Activated CD8-positive, alpha-beta memory T cell treated with anti-CD3 and anti-CD28 coated beads, Interleukin-2, amount 50 U/mL, for 48 hours (primary cell): ENCODE measurements around the gene RRP1.
"Not testable (repeated sequence)": the region's sequence is repeated elsewhere in the genome, so short reads cannot be mapped to it uniquely, and the experiment has no call there.

Source experiments
- DNase-seq: peaks from one replicate; pipeline ENCODE4 v3.0.0-alpha.2; 2020

The RRP1 gene

DNA sequence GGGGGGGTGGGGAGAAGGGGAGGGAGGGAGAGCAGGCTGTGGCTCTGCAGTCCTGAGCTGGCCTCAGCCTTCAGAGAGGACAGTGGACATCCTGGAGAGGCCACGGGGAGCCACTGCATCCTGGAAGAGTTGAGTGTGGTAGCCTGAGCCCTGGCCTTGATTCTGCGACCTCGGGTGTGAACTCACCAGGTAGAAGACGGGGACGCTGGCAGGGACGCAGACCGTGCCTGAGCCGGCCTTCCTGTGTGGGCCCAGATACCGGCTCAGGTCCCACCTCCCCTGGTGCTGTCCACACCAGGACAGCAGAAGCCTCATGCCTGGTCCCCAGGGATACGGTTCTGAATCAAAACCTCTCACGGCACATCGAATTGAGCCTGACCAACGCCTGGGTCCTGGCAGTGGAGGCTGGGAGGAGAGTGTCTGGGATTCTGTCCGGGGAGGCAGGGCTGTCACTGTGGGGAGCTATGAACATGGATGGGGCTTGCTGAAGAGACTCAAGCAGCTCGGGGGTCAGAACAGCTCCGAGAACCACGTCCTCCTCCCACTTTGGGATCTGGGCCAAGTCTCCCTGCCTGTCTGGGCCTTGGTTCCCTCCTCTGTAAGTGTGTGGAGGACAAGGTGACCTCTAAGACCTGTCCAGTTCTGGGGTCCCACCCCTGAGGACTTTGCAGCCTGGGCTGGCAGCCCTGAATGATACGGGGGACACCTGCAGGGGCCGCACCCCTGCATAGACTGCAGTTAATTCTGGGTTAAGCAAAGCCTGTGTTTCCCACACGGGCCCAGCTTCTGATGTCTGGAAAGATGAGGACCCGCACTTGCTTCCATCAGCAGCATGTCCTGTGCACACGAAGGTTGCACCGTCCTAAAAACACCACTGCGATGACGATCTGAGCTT, 30.4 kb downstream of the RRP1 start:
- no peak for DNase-seq

DNA sequence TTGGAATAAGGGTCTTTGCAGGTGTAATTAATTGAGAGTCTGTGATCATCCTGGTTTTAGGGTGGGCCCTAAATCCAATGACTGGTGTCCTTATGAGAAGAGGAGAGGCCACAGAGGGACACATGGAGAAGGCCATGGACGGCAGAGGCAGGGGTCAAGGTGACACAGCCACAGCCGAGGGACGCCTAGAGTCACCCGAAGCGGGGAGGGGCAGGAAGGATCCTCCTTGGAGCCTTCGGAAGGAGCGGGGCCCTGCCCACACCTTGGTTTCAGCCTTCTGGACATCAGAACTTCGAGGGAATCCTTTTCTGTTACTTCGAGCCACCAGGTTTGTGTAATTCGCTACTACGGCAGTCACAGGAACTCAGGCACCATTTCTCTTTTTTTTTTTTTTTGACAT, 31.1 kb downstream of the RRP1 start:
- DNase-seq = no peak

DNA sequence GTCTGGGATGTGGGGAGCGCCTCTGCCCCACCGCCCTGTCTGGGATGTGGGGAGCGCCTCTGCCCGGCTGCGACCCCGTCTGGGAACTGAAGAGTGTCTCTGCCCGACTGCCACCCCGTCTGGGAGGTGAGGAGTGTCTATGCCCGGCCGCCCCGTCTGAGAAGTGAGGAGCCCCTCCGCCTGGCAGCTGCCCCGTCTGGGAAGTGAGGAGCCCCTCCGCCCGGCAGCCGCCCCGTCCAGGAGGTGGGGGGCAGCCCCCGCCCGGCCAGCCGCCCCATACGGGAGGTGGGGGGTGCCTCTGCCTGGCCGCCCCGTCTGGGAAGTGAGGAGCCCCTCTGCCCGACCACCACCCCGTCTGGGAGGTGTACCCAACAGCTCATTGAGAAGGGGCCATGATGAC, 32.8 kb downstream of the RRP1 start:
- DNase-seq = not testable (repeated sequence)

- not testable (repeated sequence) for DNase-seq
Measured at GRCh38 chr21:43822741-43823140, 33.4 kb downstream of the RRP1 start.

GRCh38 chr21:43824333-43825241, 35.2 kb downstream of the RRP1 start:
- DNase-seq = no peak

DNA sequence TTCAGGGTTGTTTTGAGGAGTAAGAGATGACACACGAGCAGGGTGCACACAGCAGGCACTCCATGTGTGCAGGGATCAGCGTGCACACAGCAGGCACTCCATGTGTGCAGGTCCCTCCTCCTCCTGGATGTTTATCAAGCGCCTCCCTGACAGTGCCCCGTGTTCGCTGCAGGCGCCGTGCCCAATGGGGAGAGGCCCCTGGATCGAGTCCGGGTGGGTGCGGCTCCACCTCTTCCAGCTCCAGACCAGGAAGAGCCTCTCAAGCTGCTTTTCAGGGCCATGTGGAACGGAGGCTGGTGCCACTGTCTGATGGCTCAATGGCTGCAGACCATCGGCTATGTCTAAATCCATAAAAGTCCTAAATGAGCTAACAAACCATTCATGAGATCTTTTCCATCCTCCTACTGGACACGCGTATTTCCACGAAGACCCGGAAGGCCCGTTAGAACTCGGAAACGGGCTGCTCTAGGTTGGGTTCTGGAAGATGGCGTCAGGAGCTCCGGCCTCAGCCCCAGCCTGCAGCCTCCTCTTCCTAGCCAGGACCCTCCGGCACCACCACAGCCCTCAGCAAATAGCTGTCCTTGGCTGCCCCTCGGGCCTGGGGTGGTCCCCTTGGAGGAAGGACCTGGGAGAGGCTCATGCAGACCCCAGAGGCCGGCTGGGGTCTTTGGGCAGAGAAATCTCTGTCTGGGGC, 36.0 kb downstream of the RRP1 start:
- DNase-seq = no peak

DNA sequence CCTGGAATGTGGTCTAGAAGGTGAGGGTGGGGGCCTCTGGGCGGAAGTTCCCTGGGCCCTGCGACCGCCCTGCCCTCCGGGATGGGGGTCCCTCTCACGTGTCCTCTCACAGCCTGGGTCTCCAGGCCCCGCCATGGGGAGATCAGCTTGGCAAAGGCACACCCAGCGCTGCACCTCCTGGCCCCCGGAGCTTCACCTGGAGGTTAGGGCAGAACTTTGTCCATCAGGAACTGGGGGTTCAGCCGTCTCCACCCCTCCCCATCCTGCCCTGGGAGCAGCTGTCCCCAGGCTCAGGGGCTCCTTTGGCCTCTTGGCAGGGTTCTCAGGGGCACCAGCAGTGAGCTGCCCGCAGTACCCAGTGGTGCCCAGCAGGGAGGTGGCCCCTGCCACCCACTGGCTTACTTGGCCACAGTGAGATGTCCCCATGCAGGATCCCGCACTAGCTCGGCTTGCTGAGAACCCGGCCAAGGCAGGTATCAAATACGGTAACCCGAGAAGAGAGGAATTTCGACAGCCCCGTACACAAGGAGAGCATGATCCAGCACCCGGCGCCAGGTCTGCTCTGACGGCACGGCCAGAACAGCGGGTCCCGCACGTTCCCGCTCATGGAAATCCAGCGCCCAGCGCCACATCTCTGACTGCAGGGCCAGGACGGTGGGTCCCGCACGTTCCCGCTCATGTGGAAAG, 36.7 kb downstream of the RRP1 start:
- no peak for DNase-seq

GRCh38 chr21:43826623-43826974, 37.2 kb downstream of the RRP1 start:
- DNase-seq = no peak

- no peak for DNase-seq
Measured at GRCh38 chr21:43827015-43827611, 37.7 kb downstream of the RRP1 start.

GRCh38 chr21:43829161-43829560, 39.8 kb downstream of the RRP1 start:
- no peak for DNase-seq

DNA sequence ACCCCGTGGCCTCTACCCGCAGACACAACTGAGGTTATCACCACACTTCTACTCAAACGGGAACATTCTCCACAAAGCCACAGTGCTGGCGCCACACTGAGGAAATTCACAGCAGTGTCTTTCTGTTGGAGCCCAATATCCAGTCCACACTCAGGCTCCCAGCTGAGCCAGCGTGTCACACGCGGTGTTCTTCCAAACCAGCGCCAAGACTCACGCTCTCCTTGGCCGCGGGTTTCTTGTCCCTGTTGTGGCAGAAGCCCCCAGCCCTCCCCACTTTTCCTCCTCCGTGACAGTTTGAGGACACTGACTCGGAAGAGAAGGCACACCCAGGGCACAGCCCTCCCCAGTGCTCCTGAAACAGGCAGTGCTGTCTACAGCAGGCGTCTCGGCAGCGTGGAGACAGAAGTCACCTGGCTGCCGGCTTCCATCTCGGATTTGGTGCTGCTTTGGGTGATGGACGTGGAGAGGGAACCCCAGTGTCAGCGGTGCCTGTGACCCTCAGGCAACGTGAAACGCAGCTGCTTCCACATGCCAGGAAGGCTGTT, 40.3 kb downstream of the RRP1 start:
- DNase-seq = no peak

DNA sequence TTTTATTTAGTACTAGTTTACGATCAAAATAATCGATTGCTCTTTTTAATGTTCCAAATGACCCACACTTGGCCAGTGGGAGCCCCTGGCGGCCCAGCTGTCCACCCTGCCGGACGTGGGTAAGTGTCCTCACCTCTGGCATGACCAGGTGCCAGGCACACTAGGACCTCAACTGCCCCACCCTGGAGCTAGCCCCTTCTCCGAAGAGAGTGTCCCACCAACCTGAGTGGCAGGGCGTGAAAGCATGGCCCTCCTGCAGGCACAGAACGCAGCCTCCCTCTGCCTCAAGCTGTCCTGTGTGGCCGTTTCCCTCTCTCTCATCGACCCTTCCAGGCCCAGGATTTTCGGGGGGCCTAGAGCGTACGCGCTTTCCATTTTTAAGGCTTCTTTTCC, 42.8 kb downstream of the RRP1 start:
- no peak for DNase-seq

DNA sequence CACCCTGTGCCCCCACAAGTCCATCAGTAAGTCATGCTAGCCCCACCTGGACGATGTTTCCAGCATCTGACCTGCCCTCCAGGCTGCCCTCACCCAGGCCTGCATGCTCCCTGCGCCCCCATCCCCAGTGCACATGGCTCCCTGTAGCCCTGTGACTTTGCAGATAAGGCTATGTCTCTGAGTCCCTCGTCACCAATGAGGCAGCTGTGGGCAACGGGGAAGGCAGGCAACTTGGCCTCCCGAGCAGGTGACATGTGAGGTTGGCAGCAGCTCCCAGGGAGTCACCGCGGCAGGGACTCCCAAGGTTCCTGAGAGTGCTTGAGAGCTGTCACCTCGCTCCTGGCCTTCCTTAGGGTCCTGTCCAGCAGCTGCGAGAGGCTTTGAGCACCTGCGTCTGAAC, 43.3 kb downstream of the RRP1 start:
- DNase-seq = no peak

DNA sequence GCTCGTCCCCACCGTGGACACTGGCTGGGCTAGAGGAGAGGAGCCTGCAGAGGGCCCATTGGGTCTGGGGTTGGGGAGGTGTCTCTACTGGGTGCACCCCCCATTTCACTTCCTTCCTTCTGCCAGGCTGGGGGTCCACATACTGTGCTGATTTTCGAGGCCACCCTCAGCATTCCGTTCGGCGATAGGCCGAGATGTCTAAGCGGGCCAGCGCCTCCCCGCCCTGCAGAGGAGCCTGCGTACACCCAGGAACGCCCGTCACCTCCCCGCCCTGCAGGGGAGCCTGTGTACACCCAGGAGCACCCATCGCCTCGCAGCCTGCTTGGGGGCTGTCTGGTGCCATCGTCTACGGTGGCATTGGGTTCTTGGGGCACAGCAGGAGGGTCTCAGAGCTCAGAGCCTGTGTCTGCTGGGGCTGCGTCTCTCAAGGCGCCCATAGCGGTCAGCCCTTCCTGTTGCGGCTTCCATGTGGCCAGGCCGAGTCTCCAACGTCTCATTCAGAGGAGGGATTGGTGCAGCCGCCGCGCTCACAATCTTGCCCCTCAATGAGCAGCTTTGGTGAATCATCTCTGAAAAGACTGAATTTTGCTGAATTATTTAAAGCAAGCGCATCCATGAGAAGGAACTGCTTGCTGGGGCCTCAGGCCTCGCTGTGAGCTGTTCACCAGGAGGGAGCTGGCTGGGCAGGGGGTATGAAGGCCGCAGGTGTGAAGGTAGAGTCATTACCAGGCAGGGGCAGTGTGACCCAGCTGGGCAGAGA, 44.9 kb downstream of the RRP1 start:
- DNase-seq = no peak

DNA sequence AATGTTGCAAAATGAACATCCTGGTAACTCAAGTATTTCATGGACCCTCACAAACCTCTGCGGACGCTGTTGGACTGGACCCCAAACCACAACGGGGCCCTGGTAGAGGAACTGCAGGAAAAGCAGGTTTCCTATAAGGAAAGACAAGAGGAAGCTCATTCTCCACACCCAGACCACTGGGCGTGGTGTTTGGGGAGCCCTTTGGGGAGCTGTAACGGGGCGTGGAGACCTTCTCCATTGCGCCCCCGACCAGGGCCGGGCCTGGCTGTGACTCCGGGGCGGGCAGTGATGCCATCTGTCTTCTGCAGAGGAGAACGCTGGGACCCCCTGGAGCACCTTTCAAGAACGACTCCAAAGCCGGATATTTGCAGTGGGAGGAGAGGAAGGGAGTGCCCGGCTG, 45.7 kb downstream of the RRP1 start:
- no peak for DNase-seq

- DNase-seq = no peak
Measured at GRCh38 chr21:43835861-43836260, 46.5 kb downstream of the RRP1 start.

- DNase-seq = no peak
Measured at GRCh38 chr21:43836616-43837015, 47.2 kb downstream of the RRP1 start.

DNA sequence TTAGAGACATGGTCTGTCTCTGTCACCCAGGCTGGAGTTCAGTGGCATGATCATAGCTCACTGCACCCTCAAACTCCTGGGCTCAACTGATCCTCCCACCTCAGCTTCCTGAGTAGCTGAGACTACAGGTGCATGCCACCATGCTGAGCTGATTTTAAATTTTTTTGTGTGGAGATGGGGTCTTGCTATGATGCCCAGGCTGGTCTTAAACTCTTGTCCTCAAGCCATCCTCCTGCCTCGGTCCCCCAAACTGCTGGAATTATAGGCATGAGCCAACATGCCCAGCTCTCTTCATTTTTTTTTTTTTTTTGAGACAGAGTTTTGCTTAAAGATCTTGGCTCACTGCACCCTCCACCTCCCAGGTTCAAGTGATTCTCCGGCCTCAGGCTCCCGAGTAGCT, 50.9 kb downstream of the RRP1 start:
- no peak for DNase-seq

DNA sequence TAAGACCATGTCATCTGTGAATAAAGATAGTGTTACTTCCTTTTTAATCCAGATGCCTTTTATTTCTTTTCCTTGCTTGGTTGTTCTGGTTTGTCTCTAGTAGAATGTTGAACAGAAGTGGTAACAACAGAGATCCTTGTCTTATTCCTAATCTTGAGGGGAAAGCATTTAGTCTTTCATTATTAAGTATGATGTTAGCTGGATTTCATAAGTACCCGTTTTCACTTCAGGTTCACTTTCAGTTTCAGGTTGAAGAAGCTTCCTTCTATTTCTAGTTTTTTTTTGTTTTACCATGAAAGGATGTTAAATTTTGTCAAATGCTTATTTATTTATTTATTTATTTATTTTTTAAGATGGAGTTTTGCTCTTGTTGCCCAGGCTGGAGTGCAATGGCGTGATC, 53.4 kb downstream of the RRP1 start:
- no peak for DNase-seq

GRCh38 chr21:43844906-43845305, 55.5 kb downstream of the RRP1 start:
- DNase-seq = not testable (repeated sequence)

- no peak for DNase-seq
Measured at GRCh38 chr21:43845386-43845785, 56.0 kb downstream of the RRP1 start.
